Measurements from ENCODE around the gene CHD3. TPM values are rescaled to one million over a fixed set of nuclear protein-coding genes. Genes with fewer than 3 reads are reported as not detected.

The CHD3 gene
- polyA plus RNA-seq, 1 of the 3 experiments (the other 2 are of a cell fraction), result 56.2 TPM

DNA sequence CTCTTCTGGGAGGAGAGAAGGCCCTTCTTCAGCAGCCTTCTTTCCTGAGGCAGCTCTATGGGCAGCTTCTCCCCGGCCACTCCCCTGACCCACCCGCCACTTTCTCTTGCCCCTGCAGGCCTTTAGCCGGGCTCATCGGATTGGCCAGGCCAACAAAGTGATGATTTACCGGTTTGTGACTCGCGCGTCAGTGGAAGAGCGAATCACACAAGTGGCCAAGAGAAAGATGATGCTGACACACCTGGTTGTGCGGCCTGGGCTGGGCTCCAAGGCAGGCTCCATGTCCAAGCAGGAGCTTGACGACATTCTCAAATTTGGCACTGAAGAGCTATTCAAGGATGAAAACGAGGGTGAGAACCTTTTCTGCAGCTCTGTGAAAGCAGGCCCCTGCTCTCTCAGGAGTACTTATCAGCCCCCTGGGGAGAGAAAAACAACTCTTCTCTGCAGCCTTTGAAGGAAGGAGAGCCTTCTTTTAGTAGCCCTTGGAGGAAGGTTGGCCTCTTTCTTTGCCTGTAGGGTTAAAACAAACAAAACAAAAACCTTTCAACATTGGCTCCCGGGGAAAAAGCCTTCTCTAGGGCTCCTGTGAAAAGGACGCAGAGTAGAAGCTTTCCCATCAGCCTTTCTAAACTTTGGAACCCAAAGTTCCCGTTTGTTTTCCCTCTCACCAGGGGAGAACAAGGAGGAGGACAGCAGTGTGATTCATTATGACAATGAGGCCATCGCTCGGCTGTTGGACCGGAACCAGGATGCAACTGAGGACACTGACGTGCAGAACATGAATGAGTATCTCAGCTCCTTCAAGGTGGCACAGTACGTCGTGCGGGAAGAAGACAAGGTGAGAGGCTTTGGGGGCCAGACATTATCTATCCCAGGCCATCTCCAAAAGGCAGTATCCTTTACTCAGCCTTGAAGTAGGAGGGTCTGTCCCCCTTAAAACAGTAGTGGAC is 14.8 kb downstream of the CHD3 start (continued):
- TF ChIP-seq, protein P1, sequence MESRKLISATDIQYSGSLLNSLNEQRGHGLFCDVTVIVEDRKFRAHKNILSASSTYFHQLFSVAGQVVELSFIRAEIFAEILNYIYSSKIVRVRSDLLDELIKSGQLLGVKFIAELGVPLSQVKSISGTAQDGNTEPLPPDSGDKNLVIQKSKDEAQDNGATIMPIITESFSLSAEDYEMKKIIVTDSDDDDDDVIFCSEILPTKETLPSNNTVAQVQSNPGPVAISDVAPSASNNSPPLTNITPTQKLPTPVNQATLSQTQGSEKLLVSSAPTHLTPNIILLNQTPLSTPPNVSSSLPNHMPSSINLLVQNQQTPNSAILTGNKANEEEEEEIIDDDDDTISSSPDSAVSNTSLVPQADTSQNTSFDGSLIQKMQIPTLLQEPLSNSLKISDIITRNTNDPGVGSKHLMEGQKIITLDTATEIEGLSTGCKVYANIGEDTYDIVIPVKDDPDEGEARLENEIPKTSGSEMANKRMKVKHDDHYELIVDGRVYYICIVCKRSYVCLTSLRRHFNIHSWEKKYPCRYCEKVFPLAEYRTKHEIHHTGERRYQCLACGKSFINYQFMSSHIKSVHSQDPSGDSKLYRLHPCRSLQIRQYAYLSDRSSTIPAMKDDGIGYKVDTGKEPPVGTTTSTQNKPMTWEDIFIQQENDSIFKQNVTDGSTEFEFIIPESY (IDR thresholded peaks at IDR 0.05; ENCODE audit: borderline replicate concordance, low read depth), result no peak
- TF ChIP-seq RFX5 (IDR thresholded peaks at IDR 0.05; ENCODE audit: low read length), result no peak
- TF ChIP-seq EZH2phosphoT487 (IDR thresholded peaks at IDR 0.05; ENCODE audit: borderline replicate concordance, low read depth), result no peak
- TF ChIP-seq ELF1 (IDR thresholded peaks at IDR 0.05), result no peak
- no peak for TF ChIP-seq YY1 (IDR thresholded peaks at IDR 0.05; ENCODE audit: low read depth)
- TF ChIP-seq, protein P2, sequence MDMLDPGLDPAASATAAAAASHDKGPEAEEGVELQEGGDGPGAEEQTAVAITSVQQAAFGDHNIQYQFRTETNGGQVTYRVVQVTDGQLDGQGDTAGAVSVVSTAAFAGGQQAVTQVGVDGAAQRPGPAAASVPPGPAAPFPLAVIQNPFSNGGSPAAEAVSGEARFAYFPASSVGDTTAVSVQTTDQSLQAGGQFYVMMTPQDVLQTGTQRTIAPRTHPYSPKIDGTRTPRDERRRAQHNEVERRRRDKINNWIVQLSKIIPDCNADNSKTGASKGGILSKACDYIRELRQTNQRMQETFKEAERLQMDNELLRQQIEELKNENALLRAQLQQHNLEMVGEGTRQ (IDR thresholded peaks at IDR 0.05; ENCODE audit: borderline replicate concordance, low read depth, low read length), result no peak
- TF ChIP-seq POLR2AphosphoS5 (IDR thresholded peaks at IDR 0.05; ENCODE audit: low read depth, low read length), result no peak
- TF ChIP-seq RXRA (IDR thresholded peaks at IDR 0.05; ENCODE audit: borderline replicate concordance, low read depth), result no peak

DNA sequence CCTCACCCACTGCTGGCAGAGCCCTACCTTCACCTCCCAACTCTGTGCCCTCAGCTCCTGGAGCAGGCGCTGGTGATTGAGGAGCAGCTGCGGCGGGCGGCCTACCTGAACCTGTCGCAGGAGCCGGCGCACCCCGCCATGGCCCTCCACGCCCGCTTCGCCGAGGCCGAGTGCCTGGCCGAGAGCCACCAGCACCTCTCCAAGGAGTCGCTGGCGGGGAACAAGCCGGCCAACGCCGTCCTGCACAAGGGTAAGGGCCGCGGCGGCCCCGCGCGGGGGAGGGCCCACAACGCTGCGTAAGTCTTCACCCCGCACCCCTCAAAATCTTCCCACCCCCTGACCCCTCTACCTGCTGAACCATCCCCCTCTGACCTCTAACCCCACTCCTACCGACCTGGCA is 20.5 kb downstream of the CHD3 start:
- H3K4me3 ChIP-seq (ENCODE audit: low read depth in 2 of 2, low read length in 1 of 2), result no peak overlapping the region
- H3K9me3 ChIP-seq, result no peaks in the 10 kb centered on the region
- no peak overlapping the region for H3K9ac ChIP-seq
- ChIA-PET POLR2A (no interaction called here), CTCF (interaction anchor here (3.0 kb wide), 1 partner anchor 81 kb away, joined by 14 read pairs; no protein-coding TSS in a partner anchor)
- peaks cover 20 to 81% of the 10 kb centered on the region in 2 experiments for H3K36me3 ChIP-seq (replicated peaks in 1 of 2; ENCODE audit: control insufficient read depth in 1 of 2, insufficient read depth in 2 of 2, low read length in 1 of 2)
- no peak for DNase-seq
- 96% methylated on average over 28 of the region's 29 CpGs for WGBS (ENCODE audit: low lambda C conversion rate)
- no peak overlapping the region for H3K27ac ChIP-seq (ENCODE audit: low read depth in 2 of 2, low read length in 1 of 2)
- H3K4me1 ChIP-seq (ENCODE audit: control insufficient read depth in 1 of 2, insufficient read depth in 2 of 2, low read depth in 1 of 2, low read length in 1 of 2), result no peaks in the 10 kb centered on the region
- no peaks in the 10 kb centered on the region for H3K79me2 ChIP-seq (ENCODE audit: insufficient read depth)
- H4K20me1 ChIP-seq (ENCODE audit: insufficient read depth), result no peaks in the 10 kb centered on the region
- no peak overlapping the region for H3K4me2 ChIP-seq
- H3F3A ChIP-seq (replicated peaks; ENCODE audit: insufficient read depth), result peaks cover 16% of the 10 kb centered on the region
- H3K9me2 ChIP-seq, result no peaks in the 10 kb centered on the region
- H2AFZ ChIP-seq (ENCODE audit: low read depth), result no peak overlapping the region
- H3K27me3 ChIP-seq (ENCODE audit: insufficient read depth), result no peaks in the 10 kb centered on the region
- TF ChIP-seq, protein P3, sequence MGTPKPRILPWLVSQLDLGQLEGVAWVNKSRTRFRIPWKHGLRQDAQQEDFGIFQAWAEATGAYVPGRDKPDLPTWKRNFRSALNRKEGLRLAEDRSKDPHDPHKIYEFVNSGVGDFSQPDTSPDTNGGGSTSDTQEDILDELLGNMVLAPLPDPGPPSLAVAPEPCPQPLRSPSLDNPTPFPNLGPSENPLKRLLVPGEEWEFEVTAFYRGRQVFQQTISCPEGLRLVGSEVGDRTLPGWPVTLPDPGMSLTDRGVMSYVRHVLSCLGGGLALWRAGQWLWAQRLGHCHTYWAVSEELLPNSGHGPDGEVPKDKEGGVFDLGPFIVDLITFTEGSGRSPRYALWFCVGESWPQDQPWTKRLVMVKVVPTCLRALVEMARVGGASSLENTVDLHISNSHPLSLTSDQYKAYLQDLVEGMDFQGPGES (IDR thresholded peaks at IDR 0.05; ENCODE audit: low read depth, low read length), result no peak
- TF ChIP-seq, protein P2 (IDR thresholded peaks at IDR 0.05; ENCODE audit: borderline replicate concordance, low read depth, low read length), result no peak
- TF ChIP-seq, protein P4, sequence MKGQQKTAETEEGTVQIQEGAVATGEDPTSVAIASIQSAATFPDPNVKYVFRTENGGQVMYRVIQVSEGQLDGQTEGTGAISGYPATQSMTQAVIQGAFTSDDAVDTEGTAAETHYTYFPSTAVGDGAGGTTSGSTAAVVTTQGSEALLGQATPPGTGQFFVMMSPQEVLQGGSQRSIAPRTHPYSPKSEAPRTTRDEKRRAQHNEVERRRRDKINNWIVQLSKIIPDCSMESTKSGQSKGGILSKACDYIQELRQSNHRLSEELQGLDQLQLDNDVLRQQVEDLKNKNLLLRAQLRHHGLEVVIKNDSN (IDR thresholded peaks at IDR 0.05; ENCODE audit: borderline replicate concordance, low read depth), result no peak
- TF ChIP-seq CHD2 (IDR thresholded peaks at IDR 0.05; ENCODE audit: low read length, partially characterized antibody) (no peak), MEF2A (IDR thresholded peaks at IDR 0.05; ENCODE audit: borderline replicate concordance, low read depth) (no peak), RXRA (IDR thresholded peaks at IDR 0.05; ENCODE audit: borderline replicate concordance, low read depth) (no peak), GATA2 (CRISPR knock-in tag; IDR thresholded peaks at IDR 0.05) (no peak), EZH2phosphoT487 (IDR thresholded peaks at IDR 0.05; ENCODE audit: borderline replicate concordance, low read depth) (no peak), SIN3A (IDR thresholded peaks at IDR 0.05; ENCODE audit: borderline replicate concordance, low read depth, low read length) (no peak), NFIC (IDR thresholded peaks at IDR 0.05; ENCODE audit: borderline replicate concordance) (no peak), EP300 (IDR thresholded peaks at IDR 0.05; ENCODE audit: borderline replicate concordance in 1 of 2, low read depth in 1 of 2, low read length in 1 of 2) (no peak)
- TF ChIP-seq, protein P5, sequence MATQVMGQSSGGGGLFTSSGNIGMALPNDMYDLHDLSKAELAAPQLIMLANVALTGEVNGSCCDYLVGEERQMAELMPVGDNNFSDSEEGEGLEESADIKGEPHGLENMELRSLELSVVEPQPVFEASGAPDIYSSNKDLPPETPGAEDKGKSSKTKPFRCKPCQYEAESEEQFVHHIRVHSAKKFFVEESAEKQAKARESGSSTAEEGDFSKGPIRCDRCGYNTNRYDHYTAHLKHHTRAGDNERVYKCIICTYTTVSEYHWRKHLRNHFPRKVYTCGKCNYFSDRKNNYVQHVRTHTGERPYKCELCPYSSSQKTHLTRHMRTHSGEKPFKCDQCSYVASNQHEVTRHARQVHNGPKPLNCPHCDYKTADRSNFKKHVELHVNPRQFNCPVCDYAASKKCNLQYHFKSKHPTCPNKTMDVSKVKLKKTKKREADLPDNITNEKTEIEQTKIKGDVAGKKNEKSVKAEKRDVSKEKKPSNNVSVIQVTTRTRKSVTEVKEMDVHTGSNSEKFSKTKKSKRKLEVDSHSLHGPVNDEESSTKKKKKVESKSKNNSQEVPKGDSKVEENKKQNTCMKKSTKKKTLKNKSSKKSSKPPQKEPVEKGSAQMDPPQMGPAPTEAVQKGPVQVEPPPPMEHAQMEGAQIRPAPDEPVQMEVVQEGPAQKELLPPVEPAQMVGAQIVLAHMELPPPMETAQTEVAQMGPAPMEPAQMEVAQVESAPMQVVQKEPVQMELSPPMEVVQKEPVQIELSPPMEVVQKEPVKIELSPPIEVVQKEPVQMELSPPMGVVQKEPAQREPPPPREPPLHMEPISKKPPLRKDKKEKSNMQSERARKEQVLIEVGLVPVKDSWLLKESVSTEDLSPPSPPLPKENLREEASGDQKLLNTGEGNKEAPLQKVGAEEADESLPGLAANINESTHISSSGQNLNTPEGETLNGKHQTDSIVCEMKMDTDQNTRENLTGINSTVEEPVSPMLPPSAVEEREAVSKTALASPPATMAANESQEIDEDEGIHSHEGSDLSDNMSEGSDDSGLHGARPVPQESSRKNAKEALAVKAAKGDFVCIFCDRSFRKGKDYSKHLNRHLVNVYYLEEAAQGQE (IDR thresholded peaks at IDR 0.05; ENCODE audit: low read depth, low read length), result no peak

Data from SK-N-SH (cell line).